GM19397 (cell line): ENCODE data around the gene MAD1L1.
"Not testable (repeated sequence)": the region's sequence is repeated elsewhere in the genome, so short reads cannot be mapped to it uniquely, and the experiment has no call there.

Experiments
- ATAC-seq: cut with Tn5 transposase; IDR thresholded peaks from one replicate; pipeline ENCODE4 v1.9.1; 2021; ENCODE audit warnings: mild to moderate bottlenecking, moderate library complexity; ENCODE audit not compliant: unreplicated experiment

Gene MAD1L1

GRCh38 chr7:1995911-1996420 is 236.8 kb downstream of the MAD1L1 start:
- not testable (repeated sequence) for ATAC-seq

GRCh38 chr7:1995426-1995825 is 237.3 kb downstream of the MAD1L1 start:
- ATAC-seq = no peak

GRCh38 chr7:1994931-1995330 is 237.8 kb downstream of the MAD1L1 start:
- ATAC-seq = no peak

- ATAC-seq = no peak
These were observed 238.7 kb downstream of the MAD1L1 start for GRCh38 chr7:1993776-1994740.

DNA sequence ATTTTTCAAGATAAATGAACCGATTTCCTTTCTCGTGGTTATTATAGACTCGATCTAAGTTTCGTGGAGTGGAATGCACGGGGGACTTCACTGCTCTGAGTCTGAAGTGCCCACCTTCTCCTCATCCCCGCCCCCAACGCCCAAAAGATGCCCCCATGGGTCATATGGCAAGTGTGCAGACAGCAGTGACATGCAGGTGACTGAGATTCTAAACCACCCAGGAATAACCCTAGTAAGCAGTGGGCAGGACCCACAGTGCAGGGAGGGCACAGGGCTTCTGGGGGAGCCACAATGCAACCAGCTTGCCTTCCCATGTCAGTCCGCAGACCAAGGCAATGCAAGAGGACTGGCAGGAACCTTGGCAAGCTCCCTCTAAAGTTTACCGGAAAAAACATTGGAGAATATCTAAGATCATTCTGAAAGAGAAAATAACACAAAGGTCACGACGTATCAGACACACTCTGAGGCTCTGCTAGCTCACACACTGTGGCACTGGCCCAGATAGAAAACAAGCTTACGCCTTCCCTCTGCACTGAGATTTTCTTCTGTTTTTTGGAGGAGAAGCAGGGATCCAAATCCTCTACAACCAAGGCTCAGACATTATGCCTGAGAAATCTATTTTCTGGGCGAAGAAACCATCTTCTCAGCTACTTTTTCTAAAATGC is 239.6 kb downstream of the MAD1L1 start:
- ATAC-seq = no peak

DNA sequence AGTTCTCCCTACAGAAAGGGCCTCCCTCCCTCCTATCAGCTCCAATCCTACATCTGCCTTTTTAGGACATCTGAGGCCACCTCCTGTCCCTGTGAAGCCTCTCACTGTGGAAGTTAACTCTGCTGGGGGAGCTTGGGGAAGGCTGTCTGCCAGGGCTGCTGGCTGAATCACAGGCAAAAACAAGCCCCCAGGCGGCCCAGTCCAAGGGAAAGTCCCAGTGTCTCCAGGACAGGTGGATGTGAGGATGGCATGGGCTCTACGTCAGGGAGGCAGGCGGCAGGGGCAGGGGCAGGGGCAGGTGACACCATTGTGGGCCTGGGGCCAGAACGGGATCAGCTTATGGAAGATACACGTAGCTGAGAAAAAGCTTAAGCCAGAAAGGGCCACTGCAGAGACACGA is 240.2 kb downstream of the MAD1L1 start:
- ATAC-seq = no peak

- no peak for ATAC-seq
These were observed 242.6 kb downstream of the MAD1L1 start for GRCh38 chr7:1990001-1990670.

GRCh38 chr7:1989049-1989860 is 243.5 kb downstream of the MAD1L1 start:
- no peak for ATAC-seq

- ATAC-seq = no peak
These were observed 244.2 kb downstream of the MAD1L1 start for GRCh38 chr7:1988533-1988930.

DNA sequence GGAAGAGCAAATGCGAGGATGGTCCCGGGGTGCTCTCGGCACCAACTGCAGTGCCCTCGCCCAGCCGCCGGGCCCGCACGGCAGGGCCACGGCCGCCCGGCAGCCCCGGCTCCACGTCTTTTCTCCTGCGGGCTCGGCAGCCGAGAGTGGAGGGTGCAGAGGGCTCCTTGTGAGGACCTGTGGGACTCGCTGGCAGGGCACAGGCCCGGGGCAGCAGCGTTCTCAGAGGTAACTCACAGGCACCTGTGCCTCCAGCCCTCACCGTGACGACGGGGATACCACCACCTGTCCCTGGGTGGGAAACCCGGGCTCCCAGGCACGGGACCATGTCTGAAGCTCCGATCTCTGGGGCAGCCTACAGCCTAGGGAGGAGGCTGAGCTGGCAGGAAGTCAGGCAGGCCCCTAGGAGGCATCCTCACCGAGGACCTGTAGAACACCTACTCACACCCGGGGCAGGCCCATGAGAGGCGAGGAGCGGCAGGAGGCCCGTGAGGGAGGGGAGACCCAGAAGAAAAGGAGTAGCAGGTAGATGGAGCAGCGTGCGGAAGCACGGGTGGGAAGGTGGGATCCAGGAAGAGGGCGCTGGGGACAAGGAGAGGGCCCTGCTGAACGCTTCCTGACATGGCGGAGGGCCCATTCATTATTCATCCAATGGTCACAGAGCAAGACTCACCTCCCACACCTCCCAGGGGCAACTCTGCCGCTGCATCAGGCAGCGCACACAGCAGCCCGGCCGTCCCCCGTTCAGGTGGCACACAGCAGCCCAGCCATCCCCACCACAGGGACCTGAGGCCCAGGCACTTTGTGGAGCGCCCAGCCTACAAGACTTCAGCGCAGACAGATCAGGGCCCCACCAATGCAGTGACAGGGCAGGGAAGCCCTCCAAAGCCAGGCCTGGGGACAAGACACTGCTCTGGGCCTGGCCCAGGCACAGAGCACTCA is 244.9 kb downstream of the MAD1L1 start:
- ATAC-seq = no peak

DNA sequence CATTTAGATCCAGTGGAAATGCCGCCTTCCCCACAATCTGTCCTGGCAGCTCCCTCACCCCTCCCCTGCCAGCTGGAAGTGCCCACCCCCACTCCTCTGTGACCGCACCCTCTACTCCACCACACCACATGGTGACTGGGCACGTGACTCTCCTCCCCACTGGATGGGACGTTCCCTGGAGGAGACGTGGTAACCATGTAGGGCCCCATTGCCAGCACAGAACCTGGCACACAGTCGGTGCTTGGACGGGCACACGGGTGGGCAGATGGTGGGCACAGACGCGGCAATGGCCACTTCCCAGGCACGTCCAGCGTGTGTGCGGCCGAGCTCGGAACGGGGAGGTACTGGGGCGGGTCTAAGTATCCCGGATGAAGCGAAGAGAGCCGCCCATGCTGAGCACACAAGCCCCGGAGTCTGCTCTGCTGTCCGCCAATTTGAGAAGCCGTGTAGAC is 245.6 kb downstream of the MAD1L1 start:
- no peak for ATAC-seq

DNA sequence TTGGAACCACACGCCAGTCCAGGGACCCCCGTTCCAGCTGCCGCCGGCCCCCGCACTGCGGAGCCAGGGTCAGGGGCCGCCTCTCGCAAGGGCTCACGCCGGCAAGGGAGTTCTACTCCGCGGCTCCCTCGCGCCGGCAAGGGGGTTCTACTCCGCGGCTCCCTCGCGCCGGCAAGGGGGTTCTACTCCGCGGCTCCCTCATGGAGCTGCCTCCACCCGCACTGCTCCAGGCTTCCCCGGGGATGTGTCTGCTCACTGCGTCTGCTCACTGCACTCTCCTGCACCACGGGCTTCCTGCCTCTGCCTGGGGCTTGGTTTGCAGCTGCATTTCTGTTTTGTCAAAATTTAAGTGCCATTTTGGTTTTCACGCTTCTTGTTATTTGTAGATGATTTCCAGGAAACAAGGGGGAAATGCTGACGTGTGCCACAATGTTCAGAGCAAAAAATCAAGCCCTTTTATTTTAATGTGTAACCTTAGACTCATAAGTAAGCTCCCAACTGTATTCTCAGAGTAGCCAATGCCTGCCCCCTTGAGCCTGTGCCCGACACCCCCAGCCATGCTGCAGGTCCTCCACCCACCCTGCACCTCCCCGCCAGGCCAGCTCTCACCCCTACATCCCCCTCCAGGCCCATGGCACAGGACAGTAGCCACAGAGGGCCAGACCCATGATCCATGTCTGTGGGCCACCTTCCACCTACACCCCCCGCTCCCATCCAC is 246.2 kb downstream of the MAD1L1 start:
- no peak for ATAC-seq

- no peak for ATAC-seq
These were observed 246.8 kb downstream of the MAD1L1 start for GRCh38 chr7:1985936-1986335.

DNA sequence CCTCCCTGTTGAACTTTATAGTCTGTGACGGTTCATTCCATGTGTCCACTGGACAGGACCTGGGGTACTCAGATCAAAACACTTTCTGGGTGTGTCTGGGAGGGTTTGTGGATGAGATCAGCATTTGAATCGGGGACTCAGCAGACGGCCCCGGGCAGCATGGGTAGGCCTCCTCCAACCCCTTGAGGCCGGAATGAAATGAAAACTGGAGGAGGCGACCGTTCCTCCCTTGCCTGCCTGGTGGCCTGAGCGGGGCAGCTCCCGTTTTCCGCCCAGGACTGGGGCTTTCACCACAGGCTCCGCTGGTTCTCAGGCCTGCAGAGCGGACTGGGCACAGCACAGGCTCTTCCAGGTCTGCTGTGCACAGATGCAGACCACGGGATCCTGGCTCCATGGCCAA is 247.7 kb downstream of the MAD1L1 start:
- ATAC-seq = no peak

- ATAC-seq = no peak
These were observed 250.9 kb downstream of the MAD1L1 start for GRCh38 chr7:1981878-1982230.

DNA sequence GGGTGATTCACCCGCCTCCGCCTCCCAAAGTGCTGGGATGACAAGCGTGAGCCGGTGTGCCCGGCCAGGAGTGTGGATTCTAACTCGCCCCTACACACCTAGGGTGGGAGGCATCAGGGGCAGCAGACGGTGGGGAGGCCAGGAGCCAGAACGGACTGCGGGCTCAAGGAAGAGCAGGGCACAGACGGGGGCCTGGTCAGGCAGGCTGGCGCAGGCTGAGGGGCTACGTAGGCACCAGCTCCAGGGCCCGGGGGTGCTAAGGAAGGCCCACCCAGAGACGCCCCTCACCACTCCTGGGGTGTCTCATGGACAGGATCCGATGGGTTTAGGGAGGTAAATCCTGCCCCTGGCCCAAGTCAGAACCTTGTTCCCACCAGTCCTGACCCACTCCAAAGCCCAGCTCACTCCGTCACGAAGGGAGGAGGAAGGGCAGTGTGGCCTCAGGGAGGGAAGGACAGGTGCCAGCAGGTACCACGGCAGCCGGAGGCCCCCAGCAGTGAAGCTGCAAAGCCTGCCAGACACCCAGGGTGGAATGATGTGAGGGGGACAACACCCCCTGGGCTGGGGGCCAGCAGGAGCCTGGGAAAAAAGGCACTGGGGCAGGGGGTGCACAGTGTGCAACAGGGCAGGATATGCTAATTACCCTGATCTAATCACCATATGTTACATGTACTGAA is 251.4 kb downstream of the MAD1L1 start:
- no peak for ATAC-seq

GRCh38 chr7:1979591-1980560 is 252.9 kb downstream of the MAD1L1 start:
- peak; percentile 67 for ATAC-seq
